A549 treated with Hydrocortisone at 1 μM for 4 hours (cell line): ENCODE results near the gene KLF16. TPM values are rescaled to one million over a fixed set of nuclear protein-coding genes. Genes with fewer than 3 reads are reported as not detected.

Source experiments
- total RNA-seq: library from RNA; stranded (reverse); fragments of 200-300 nt; extraction: Qiagen RNA extraction; gene quantifications from 5 replicates; pipeline ENCODE4 v1.2.3, GENCODE V29; 2022

Gene KLF16
- total RNA-seq: 19.6 to 31.8 TPM (median 26.9 TPM) in 5 replicates

GRCh38 chr19:1863328-1863637, at the start of gene KLF16:
Gene KLF16, minus strand, starts transcription at chr19:1863579. Its CDS starts 82 bp downstream, at chr19:1863497.

DNA sequence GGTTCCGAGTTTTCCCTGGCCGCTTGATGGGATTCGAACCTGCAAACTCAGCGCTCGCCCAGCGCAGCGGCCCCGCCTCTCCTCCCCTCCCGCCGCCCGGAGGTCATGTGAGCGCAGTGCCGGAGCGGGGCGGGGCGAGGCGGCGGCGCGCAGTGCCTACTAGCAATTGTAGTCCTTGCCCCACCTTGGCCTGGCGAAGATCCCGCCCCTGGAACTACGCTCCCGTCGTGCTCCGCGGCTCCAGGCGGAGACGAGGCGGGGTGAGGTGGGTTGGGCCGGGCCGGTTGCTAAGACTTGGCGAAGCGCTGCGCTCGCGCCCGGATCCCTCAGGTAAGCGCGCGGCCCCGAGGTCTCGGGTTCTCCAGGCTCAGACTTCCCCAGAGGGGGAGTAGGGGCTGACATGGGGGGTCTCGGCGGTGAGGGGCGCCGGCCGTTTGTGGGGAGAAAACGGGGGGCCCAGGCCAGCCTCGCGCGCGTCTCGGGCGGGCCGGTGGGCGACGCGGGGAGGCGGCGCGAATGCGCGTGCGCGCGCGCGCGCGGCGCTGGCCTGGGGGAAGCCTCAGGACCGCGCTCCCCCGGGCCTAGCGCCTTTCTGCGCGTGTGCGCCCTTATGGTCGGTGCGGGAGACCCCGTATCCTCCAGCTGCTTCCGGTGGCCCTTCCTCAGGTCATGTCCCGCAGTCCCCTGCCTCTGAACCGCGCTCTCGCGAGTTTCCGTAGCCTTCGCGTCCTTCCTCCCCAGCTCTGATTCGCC, 41.9 kb upstream of the KLF16 start, which contains the start of the genes ADAT3 and SCAMP4:
Gene ADAT3 (plus strand): TSS at position 290 of the 753 bp plus-strand sequence. CDS start 6,649 bp downstream, outside the sequence.
Gene SCAMP4 (plus strand): TSS at position 290 of the 753 bp plus-strand sequence. CDS start 9,621 bp downstream, outside the sequence.

GRCh38 chr19:1885398-1886119, 22.2 kb upstream of the KLF16 start, which contains the start of gene ABHD17A:
Gene ABHD17A, minus strand, starts transcription at chr19:1885496. Its CDS starts 3,930 bp downstream, at chr19:1881566.

DNA sequence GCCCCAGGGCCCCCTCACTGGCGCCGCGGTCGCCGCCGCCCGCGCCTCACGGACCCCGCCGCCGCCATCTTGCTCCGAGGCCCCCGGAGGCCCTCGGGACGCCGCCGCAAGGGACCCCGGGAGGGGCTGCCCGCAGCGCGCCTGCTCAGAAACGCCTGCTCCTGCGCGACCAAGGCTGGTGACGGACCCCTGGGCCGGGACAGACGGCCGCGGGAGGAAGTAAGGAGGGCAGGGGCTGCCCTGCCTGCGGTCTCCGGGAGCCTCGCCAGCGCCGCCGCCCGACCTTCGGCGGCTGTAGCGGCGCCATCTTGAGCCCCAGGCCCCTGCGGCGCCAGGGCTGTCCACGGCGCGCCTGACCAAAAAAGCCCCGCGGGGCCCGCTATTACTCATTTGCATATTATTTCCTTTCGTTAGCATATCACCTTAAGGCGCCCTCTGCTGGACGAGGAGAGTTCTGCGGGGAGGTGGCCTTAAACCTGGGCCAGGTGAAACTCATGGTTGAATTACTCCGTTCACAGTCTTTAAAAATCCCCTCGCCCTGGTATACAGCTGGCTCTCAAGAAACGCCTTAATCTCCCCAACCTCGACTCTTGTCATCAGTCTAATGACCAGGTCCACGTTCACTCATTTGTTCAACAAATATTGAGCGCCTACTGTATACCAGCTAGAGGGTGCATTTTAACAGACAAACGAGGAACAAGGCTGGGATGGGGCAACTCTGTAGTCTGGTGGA, 14.8 kb downstream of the KLF16 start, which contains the start of gene REXO1:
Gene REXO1 (minus strand): TSS at position 85 of the 733 bp plus-strand sequence. CDS start 125 bp downstream, outside the sequence.

DNA sequence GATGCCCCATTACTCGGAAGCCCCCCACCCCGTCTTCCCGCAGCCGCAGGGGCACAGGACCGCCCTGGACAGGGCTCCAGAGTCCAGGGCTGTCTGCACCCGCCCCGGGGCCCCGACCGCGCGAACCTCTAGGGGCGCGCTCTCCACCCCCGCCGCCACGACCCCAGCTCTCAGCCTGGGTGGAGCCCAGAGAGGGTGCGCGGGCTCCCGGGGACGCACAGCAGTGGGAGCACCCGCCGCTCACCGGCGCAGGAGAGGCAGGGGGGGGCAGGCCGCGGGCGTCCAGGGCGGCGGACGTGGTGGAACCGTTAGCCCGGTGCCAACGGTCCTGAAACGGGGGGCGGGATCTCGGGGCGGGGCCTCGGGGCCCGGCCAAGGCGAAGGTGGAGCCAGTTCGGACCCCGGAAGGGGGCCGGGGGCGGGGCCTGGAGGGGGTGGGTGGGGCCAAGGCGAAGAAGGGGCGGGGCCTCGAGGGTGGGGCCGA, 51.4 kb downstream of the KLF16 start, which contains the start of gene ATP8B3:
Gene ATP8B3 (minus strand): TSS at position 335 of the 484 bp plus-strand sequence. CDS start 540 bp downstream, outside the sequence.

Other genes starting within 250 kb of the KLF16 start
- 56.3 to 67.3 TPM (median 66.2 TPM) in 5 replicates for gene TCF3, start 211.0 kb downstream of the KLF16 start, total RNA-seq
- not detected in 5 replicates for gene ONECUT3, start 110.1 kb downstream of the KLF16 start, total RNA-seq
- 2.6 to 3.6 TPM (median 3.3 TPM) in 5 replicates for gene ATP8B3, start 51.3 kb downstream of the KLF16 start, total RNA-seq
- gene REXO1, start 15.1 kb downstream of the KLF16 start, total RNA-seq: 18.4 to 20.5 TPM (median 19.5 TPM) in 5 replicates
- gene ABHD17A, start 21.9 kb upstream of the KLF16 start, total RNA-seq: 21.2 to 37.9 TPM (median 35.0 TPM) in 5 replicates
- gene ADAT3, start 41.8 kb upstream of the KLF16 start, total RNA-seq: 2.7 to 6.1 TPM (median 4.6 TPM) in 5 replicates
- 44.5 to 80.6 TPM (median 53.3 TPM) in 5 replicates for gene SCAMP4, start 41.8 kb upstream of the KLF16 start, total RNA-seq
- gene CSNK1G2, start 77.6 kb upstream of the KLF16 start, total RNA-seq: 37.9 to 49.6 TPM (median 45.6 TPM) in 5 replicates
- 35.7 to 46.5 TPM (median 41.7 TPM) in 5 replicates for gene BTBD2, start 152.1 kb upstream of the KLF16 start, total RNA-seq
- 52.0 to 74.0 TPM (median 72.3 TPM) in 5 replicates for gene MKNK2, start 187.7 kb upstream of the KLF16 start, total RNA-seq
- gene MOB3A, start 232.7 kb upstream of the KLF16 start, total RNA-seq: 13.6 to 17.6 TPM (median 13.7 TPM) in 5 replicates
- 0.36 to 0.90 TPM (median 0.56 TPM) in 5 replicates for gene IZUMO4, start 233.3 kb upstream of the KLF16 start, total RNA-seq